Nephron (organoid): ENCODE measurements around the gene UNC13C.

Source experiments
- H3K27ac Mint-ChIP-seq, 3 experiments: 2 replicates each; pipeline ENCODE4 v1.8.0; 2020; ENCODE audit warnings: mixed read lengths in 3 of 3, mild to moderate bottlenecking in 2 of 3, moderate library complexity in 1 of 3
- H3K27me3 Mint-ChIP-seq: 2 replicates; pipeline ENCODE4 v1.8.0; 2021; ENCODE audit warnings: low read depth, mild to moderate bottlenecking, moderate library complexity, mixed read lengths
- H3K36me3 Mint-ChIP-seq: 2 replicates; pipeline ENCODE4 v1.8.0; 2020; ENCODE audit warnings: low read depth, mixed read lengths
- H3K4me1 Mint-ChIP-seq: 2 replicates; pipeline ENCODE4 v1.8.0; 2020; ENCODE audit warnings: mixed read lengths
- H3K4me3 Mint-ChIP-seq, 3 experiments: 2 replicates each; pipeline ENCODE4 v1.8.0; 2020; ENCODE audit warnings: mild to moderate bottlenecking in 3 of 3, mixed read lengths in 3 of 3, moderate library complexity in 2 of 3
- H3K9me3 Mint-ChIP-seq: 2 replicates; pipeline ENCODE4 v1.8.0; 2020; ENCODE audit warnings: mixed read lengths
- CTCF ChIP-seq, 3 experiments: fragments of 200-600 bp; sonication (generic); IDR thresholded peaks; one replicate each; pipeline ENCODE4 v1.5.0; 2021; ENCODE audit warnings: antibody characterized with exemption in 3 of 3; ENCODE audit not compliant: unreplicated experiment in 3 of 3

Gene UNC13C

DNA sequence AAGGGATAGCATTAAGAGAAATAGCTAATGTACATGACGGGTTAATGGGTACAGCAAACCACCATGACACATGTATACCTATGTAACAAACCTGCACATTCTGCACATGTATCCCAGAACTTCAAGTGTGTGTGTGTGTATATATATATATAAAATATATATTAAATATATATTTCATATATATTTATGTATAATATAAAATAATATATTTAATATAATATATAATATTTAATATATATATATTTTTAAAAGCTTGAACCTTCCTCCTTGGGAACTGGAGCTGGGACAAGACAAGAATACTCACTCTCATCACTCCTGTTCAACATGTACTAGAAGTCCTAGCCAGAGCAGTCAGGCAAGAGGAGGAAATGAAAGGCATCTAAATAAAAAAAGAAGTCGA, 149.3 kb downstream of the UNC13C start:
- H3K4me1 Mint-ChIP-seq = no peaks in the 10 kb centered on the region
- TF ChIP-seq CTCF (IDR thresholded peaks at IDR 0.05; ENCODE audit: unreplicated experiment in 3 of 3) = no peak
- H3K4me3 Mint-ChIP-seq = no peak overlapping the region
- no peak overlapping the region for H3K27ac Mint-ChIP-seq
- no peaks in the 10 kb centered on the region for H3K27me3 Mint-ChIP-seq
- no peaks in the 10 kb centered on the region for H3K36me3 Mint-ChIP-seq
- no peaks in the 10 kb centered on the region for H3K9me3 Mint-ChIP-seq

GRCh38 chr15:54131410-54131809, 153.2 kb downstream of the UNC13C start:
- Mint-ChIP-seq H3K27ac (no peak overlapping the region), H3K36me3 (no peaks in the 10 kb centered on the region), H3K4me3 (no peak overlapping the region), H3K9me3 (no peaks in the 10 kb centered on the region), H3K4me1 (no peaks in the 10 kb centered on the region), H3K27me3 (no peaks in the 10 kb centered on the region)
- no peak for TF ChIP-seq CTCF (IDR thresholded peaks at IDR 0.05; ENCODE audit: unreplicated experiment in 3 of 3)

GRCh38 chr15:54149115-54149531, 170.9 kb downstream of the UNC13C start:
- H3K27me3 Mint-ChIP-seq = no peaks in the 10 kb centered on the region
- H3K4me1 Mint-ChIP-seq = no peaks in the 10 kb centered on the region
- no peaks in the 10 kb centered on the region for H3K36me3 Mint-ChIP-seq
- H3K27ac Mint-ChIP-seq = no peak overlapping the region
- TF ChIP-seq CTCF (IDR thresholded peaks at IDR 0.05; ENCODE audit: unreplicated experiment in 3 of 3) = no peak
- no peak overlapping the region for H3K4me3 Mint-ChIP-seq
- H3K9me3 Mint-ChIP-seq = no peaks in the 10 kb centered on the region

DNA sequence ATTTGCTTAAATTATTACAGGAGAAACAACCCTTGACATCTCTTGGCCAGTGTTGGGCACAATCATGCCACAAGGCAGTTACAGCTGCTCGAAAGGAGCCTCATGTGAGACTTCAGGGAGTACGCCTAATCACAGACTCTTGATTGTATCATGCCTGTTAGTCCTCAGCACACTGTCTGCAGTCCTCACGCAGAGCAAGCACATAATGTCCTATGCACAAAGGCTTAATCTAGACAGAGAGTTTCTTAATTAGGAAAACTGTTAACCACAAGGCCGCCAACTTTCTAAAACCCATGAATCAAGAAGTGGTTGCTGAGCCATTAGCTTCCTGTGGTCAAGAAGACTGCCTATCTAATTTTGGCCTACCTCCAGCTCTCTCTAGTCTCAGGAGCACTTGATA, 172.0 kb downstream of the UNC13C start:
- Mint-ChIP-seq H3K27ac (no peak overlapping the region), H3K9me3 (no peaks in the 10 kb centered on the region), H3K36me3 (no peaks in the 10 kb centered on the region), H3K27me3 (no peaks in the 10 kb centered on the region), H3K4me3 (no peak overlapping the region), H3K4me1 (no peaks in the 10 kb centered on the region)
- TF ChIP-seq CTCF (IDR thresholded peaks at IDR 0.05; ENCODE audit: unreplicated experiment in 3 of 3) = no peak

DNA sequence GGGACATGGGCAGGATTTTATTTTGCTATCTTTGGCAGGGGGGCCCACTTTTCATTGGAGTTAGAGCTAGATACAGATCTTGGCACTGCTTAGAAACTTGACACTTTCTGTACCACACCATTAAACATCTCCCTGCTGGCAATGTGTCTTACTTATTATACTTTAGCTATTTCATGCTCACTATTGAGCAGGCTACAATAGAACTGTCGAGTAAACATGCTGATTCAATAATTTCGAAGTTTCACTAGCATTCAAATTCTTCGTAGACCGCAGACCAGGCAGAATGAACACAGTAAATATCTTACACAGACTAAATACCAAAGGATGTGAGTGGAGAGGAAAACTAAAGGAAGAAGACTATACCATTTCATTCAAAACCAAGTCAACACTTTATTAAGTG, 180.8 kb downstream of the UNC13C start:
- Mint-ChIP-seq H3K4me3 (no peak overlapping the region), H3K9me3 (no peaks in the 10 kb centered on the region), H3K36me3 (no peaks in the 10 kb centered on the region), H3K4me1 (no peaks in the 10 kb centered on the region), H3K27ac (no peak overlapping the region), H3K27me3 (no peaks in the 10 kb centered on the region)
- no peak for TF ChIP-seq CTCF (IDR thresholded peaks at IDR 0.05; ENCODE audit: unreplicated experiment in 3 of 3)

GRCh38 chr15:54187325-54187724, 209.1 kb downstream of the UNC13C start:
- H3K36me3 Mint-ChIP-seq = no peaks in the 10 kb centered on the region
- no peak overlapping the region for H3K4me3 Mint-ChIP-seq
- no peak for TF ChIP-seq CTCF (IDR thresholded peaks at IDR 0.05; ENCODE audit: unreplicated experiment in 3 of 3)
- H3K27me3 Mint-ChIP-seq = no peaks in the 10 kb centered on the region
- H3K4me1 Mint-ChIP-seq = no peaks in the 10 kb centered on the region
- H3K27ac Mint-ChIP-seq = no peak overlapping the region
- peaks cover 3% of the 10 kb centered on the region for H3K9me3 Mint-ChIP-seq
